Heart left ventricle (tissue), 13 donors: ENCODE measurements around the gene RNF31.

Experiments
- CTCF ChIP-seq, 12 donors: fragments of 200-600 bp; sonication (generic) in 4 of 12; IDR thresholded peaks; one replicate each; pipeline versions ENCODE4 v1.5.0 to v1.8.0; 2018 to 2022; ENCODE audit warnings: antibody characterized with exemption in 12 of 12, mild to moderate bottlenecking in 5 of 12
- POLR2A ChIP-seq, 2 donors: fragments of 450-650 bp; IDR thresholded peaks; one replicate each; pipeline ENCODE4 v1.6.1; 2017; ENCODE audit warnings: antibody characterized with exemption in 2 of 2, mild to moderate bottlenecking in 2 of 2, moderate library complexity in 2 of 2
- donor health status: ischemic (EF 13 %, LVEDD 7.1; RV severe dilation, severe dysfunction).
- donor health status: DM: no; HTN: yes; CAD: no.
- donor health status: DM: no; HTN: no; CAD: no.
- donor health status: ischemic (EF 25% LVEDD 6.9; RV normal size, moderate dysfunction).
- donor health status: ischemic (EF 25% LVEDD 5.7; RV mildly dilated, moderate dysfunction).
- donor health status: ischemic (EF 35%, LVEDD 5.7; RV mildly dilated, moderate dysfunction).
- donor health status: nonischemic (EF 11% LVEDD 7.7; RV severe dilation, severe dysfunction).
- donor health status: DM: yes; HTN: yes; CAD: no.
- donor health status: PGD.
- donor health status: ischemic (EF 29% LVEDD 5.4; RV normal size, mild dysfunction).
- donor health status: nonischemic (EF 23%, LVEDD 6.1; RV moderate dilation, normal function).

- TF ChIP-seq POLR2A (IDR thresholded peaks at IDR 0.05) (no peak), CTCF (IDR thresholded peaks at IDR 0.05) (no peak)
Observed at GRCh38 chr14:24116128-24116814, 31.0 kb upstream of the RNF31 start.
